HepG2 (cell line): ENCODE measurements around the gene CKS1B. TPM values are rescaled to one million over a fixed set of nuclear protein-coding genes. Genes with fewer than 3 reads are reported as not detected.
A peak's percentile ranks its signal among the peaks of the same experiment; 100 is the strongest.

Source experiments
- ARNTL ChIP-seq: sonication (generic); formaldehyde crosslinking; IDR thresholded peaks from 2 replicates; pipeline ENCODE4 v1.4.0; 2020; ENCODE audit warnings: mild to moderate bottlenecking, missing genetic modification reagents
- CENPX ChIP-seq: sonication (generic); formaldehyde crosslinking; IDR thresholded peaks from 2 replicates; pipeline ENCODE4 v1.9.0; 2021; ENCODE audit warnings: mild to moderate bottlenecking, missing genetic modification reagents, moderate library complexity
- FOXK1 ChIP-seq: sonication (generic); formaldehyde crosslinking; IDR thresholded peaks from 2 replicates; pipeline ENCODE4 v1.4.0; 2020; ENCODE audit warnings: low read depth, missing genetic modification reagents, borderline replicate concordance
- HCFC1 ChIP-seq: fragments of 150-350 bp; IDR thresholded peaks from 2 replicates; pipeline ENCODE4 v1.6.1; 2014; ENCODE audit warnings: low read depth, low read length
- HIVEP1 ChIP-seq: sonication (generic); formaldehyde crosslinking; IDR thresholded peaks from 2 replicates; pipeline ENCODE4 v1.4.0; 2020; ENCODE audit warnings: mild to moderate bottlenecking, missing genetic modification reagents
- HOXA5 ChIP-seq: sonication (generic); formaldehyde crosslinking; IDR thresholded peaks from 2 replicates; pipeline ENCODE4 v1.4.0; 2020; ENCODE audit warnings: missing genetic modification reagents
- IKZF1 ChIP-seq: fragments of 450-650 bp; IDR thresholded peaks from 2 replicates; pipeline ENCODE4 v1.7.1; 2016
- MAFF ChIP-seq: IDR thresholded peaks from 2 replicates; pipeline ENCODE4 v1.6.1; 2011; ENCODE audit warnings: low read depth, low read length, improper control_type of control experiment
- XRCC5 ChIP-seq: fragments of 200-400 bp; formaldehyde crosslinking; optimal IDR thresholded peaks from 2 replicates; pipeline ENCODE3; 2017; ENCODE audit warnings: mild to moderate bottlenecking, low read length
- ZC3H4 ChIP-seq: sonication (generic); formaldehyde crosslinking; IDR thresholded peaks from 2 replicates; pipeline ENCODE4 v1.4.0; 2020; ENCODE audit warnings: missing genetic modification reagents, borderline replicate concordance
- ZNF563 ChIP-seq: sonication (generic); formaldehyde crosslinking; IDR thresholded peaks from 2 replicates; pipeline ENCODE4 v1.8.0; 2022; ENCODE audit warnings: mild to moderate bottlenecking, moderate library complexity, missing genetic modification reagents
- polyA plus RNA-seq, 8 experiments: library from polyadenylated mRNA; depleted of rRNA in 3 of 8; stranded (reverse) in 7 of 8; unstranded in 1 of 8; fragments of >200 nt; fragmentation: Illumina TruSeq in 4 of 8; extraction: Trizol in 4 of 8; gene quantifications; 2 replicates each; pipeline versions ENCODE4 v1.2.1 to v1.2.3, GENCODE V29; 2011 to 2016; ENCODE audit warnings: low read depth in 4 of 8, missing spikeins in 1 of 8, mixed read lengths in 1 of 8; ENCODE audit not compliant: insufficient read depth in 1 of 8
- total RNA-seq, 5 experiments: library from RNA; depleted of rRNA; stranded (reverse); fragments of >200 nt; fragmentation: Illumina TruSeq; extraction: Trizol; gene quantifications; 2 replicates each; pipeline ENCODE4 v1.2.3, GENCODE V29; 2016; ENCODE audit warnings: low read depth in 1 of 5
- TF ChIP-seq, protein P1 (sequence below): IDR thresholded peaks from 2 replicates; pipeline ENCODE4 v1.6.1; 2016; ENCODE audit warnings: low read depth, control low read depth
- TF ChIP-seq, protein P2 (sequence below): sonication (generic); formaldehyde crosslinking; IDR thresholded peaks from 2 replicates; pipeline ENCODE4 v1.5.1; 2020; ENCODE audit warnings: missing genetic modification reagents, mild to moderate bottlenecking, borderline replicate concordance
- TF ChIP-seq, protein P3 (sequence below): IDR thresholded peaks from 2 replicates; pipeline ENCODE4 v1.6.1; 2012; ENCODE audit warnings: inconsistent platforms
- TF ChIP-seq, protein P4 (sequence below): sonication (generic); formaldehyde crosslinking; IDR thresholded peaks from 2 replicates; pipeline ENCODE4 v1.5.0; 2020; ENCODE audit warnings: mild to moderate bottlenecking, missing genetic modification reagents, borderline replicate concordance
- TF ChIP-seq, protein P5 (sequence below): sonication (generic); formaldehyde crosslinking; IDR thresholded peaks from 2 replicates; pipeline ENCODE4 v1.8.1; 2023; ENCODE audit warnings: mild to moderate bottlenecking, missing genetic modification reagents
- TF ChIP-seq, protein P6 (sequence below): sonication (generic); formaldehyde crosslinking; IDR thresholded peaks from 2 replicates; pipeline ENCODE4 v1.4.0; 2020; ENCODE audit warnings: missing genetic modification reagents, borderline replicate concordance

Gene CKS1B
- total and polyA plus RNA-seq, 2 of the 13 experiments (the other 11 are each of a cell fraction or from before 2014, with no cell fraction given) = 217 to 222 TPM

DNA sequence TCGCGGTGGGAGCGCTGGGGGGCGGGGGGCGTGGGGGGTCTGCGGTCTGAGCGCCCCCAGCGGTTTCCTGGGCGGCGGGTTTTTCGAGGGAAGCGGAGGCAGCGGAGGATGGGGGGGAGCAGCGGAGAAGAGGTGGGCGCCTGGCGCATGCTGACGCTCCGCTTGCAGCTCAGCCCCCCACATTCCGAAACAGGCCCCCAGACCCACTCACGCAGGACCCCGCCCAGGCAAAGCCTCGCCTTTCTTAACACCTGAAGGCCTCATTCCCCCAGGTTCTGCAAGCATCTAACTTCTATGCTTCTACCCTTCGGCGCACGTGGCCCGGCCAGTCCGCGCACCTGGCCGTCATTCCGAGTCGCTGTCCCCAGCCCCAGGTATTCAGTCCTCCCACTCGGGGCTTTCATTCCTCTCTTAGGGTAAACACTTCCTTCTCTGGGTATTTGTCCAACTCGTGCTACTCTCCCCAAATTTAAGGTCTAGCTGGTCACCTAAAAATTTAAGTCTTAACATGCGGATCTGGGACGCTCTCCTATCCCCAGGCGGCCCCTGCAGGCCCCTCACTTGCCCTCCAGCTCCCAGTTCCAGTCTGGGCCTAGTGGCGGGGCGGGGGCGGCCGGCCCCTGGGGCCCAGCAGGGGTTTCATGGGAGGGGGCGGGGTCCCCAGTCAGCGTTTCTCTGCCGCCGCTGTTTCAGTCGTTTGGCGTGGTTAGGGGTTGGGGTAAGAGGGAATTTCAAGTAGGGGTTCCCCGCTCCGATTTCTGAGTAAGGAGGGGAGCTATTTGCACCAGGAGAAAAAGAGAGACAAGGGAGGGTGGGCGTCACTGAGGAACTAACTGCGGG is 25.3 kb downstream of the CKS1B start (continued):
- TF ChIP-seq, protein P1, sequence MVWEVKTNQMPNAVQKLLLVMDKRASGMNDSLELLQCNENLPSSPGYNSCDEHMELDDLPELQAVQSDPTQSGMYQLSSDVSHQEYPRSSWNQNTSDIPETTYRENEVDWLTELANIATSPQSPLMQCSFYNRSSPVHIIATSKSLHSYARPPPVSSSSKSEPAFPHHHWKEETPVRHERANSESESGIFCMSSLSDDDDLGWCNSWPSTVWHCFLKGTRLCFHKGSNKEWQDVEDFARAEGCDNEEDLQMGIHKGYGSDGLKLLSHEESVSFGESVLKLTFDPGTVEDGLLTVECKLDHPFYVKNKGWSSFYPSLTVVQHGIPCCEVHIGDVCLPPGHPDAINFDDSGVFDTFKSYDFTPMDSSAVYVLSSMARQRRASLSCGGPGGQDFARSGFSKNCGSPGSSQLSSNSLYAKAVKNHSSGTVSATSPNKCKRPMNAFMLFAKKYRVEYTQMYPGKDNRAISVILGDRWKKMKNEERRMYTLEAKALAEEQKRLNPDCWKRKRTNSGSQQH (CRISPR knock-in tag) = peak; percentile 20; the same call in 1 of the 2 replicates
- TF ChIP-seq, protein P2, sequence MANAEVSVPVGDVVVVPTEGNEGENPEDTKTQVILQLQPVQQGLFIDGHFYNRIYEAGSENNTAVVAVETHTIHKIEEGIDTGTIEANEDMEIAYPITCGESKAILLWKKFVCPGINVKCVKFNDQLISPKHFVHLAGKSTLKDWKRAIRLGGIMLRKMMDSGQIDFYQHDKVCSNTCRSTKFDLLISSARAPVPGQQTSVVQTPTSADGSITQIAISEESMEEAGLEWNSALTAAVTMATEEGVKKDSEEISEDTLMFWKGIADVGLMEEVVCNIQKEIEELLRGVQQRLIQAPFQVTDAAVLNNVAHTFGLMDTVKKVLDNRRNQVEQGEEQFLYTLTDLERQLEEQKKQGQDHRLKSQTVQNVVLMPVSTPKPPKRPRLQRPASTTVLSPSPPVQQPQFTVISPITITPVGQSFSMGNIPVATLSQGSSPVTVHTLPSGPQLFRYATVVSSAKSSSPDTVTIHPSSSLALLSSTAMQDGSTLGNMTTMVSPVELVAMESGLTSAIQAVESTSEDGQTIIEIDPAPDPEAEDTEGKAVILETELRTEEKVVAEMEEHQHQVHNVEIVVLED (CRISPR knock-in tag) = 0 out of 2 replicates have a peak, but pooled peaks have one; percentile 32
- TF ChIP-seq MAFF (peak; percentile 1; the same call in 1 of the 2 replicates), HCFC1 (no peak), ZC3H4 (CRISPR knock-in tag) (peak; percentile 34; the same call in 1 of the 2 replicates), ZNF563 (CRISPR knock-in tag) (0 out of 2 replicates have a peak, but pooled peaks have one; percentile 35), FOXK1 (CRISPR knock-in tag) (peak; percentile 70; the same call in 1 of the 2 replicates), XRCC5 (peak; percentile 50), CENPX (no peak), IKZF1 (no peak), HIVEP1 (no peak), ARNTL (CRISPR knock-in tag) (peak; percentile 30; the same call in 1 of the 2 replicates), HOXA5 (CRISPR knock-in tag) (0 out of 2 replicates have a peak, but pooled peaks have one; percentile 10)
- TF ChIP-seq, protein P3, sequence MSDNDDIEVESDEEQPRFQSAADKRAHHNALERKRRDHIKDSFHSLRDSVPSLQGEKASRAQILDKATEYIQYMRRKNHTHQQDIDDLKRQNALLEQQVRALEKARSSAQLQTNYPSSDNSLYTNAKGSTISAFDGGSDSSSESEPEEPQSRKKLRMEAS = peak; percentile 83
- TF ChIP-seq, protein P4, sequence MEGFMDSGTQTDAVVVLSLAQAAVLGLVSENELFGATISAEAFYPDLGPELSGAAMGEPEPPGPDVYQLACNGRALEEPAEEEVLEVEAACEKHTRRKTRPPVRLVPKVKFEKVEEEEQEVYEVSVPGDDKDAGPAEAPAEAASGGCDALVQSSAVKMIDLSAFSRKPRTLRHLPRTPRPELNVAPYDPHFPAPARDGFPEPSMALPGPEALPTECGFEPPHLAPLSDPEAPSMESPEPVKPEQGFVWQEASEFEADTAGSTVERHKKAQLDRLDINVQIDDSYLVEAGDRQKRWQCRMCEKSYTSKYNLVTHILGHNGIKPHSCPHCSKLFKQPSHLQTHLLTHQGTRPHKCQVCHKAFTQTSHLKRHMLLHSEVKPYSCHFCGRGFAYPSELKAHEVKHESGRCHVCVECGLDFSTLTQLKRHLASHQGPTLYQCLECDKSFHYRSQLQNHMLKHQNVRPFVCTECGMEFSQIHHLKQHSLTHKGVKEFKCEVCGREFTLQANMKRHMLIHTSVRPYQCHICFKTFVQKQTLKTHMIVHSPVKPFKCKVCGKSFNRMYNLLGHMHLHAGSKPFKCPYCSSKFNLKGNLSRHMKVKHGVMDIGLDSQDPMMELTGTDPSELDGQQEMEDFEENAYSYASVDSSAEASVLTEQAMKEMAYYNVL (CRISPR knock-in tag) = peak; percentile 45; the same call in 1 of the 2 replicates
- TF ChIP-seq, protein P5, sequence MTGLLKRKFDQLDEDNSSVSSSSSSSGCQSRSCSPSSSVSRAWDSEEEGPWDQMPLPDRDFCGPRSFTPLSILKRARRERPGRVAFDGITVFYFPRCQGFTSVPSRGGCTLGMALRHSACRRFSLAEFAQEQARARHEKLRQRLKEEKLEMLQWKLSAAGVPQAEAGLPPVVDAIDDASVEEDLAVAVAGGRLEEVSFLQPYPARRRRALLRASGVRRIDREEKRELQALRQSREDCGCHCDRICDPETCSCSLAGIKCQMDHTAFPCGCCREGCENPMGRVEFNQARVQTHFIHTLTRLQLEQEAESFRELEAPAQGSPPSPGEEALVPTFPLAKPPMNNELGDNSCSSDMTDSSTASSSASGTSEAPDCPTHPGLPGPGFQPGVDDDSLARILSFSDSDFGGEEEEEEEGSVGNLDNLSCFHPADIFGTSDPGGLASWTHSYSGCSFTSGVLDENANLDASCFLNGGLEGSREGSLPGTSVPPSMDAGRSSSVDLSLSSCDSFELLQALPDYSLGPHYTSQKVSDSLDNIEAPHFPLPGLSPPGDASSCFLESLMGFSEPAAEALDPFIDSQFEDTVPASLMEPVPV (CRISPR knock-in tag) = 0 out of 2 replicates have a peak, but pooled peaks have one; percentile 2
- TF ChIP-seq, protein P6, sequence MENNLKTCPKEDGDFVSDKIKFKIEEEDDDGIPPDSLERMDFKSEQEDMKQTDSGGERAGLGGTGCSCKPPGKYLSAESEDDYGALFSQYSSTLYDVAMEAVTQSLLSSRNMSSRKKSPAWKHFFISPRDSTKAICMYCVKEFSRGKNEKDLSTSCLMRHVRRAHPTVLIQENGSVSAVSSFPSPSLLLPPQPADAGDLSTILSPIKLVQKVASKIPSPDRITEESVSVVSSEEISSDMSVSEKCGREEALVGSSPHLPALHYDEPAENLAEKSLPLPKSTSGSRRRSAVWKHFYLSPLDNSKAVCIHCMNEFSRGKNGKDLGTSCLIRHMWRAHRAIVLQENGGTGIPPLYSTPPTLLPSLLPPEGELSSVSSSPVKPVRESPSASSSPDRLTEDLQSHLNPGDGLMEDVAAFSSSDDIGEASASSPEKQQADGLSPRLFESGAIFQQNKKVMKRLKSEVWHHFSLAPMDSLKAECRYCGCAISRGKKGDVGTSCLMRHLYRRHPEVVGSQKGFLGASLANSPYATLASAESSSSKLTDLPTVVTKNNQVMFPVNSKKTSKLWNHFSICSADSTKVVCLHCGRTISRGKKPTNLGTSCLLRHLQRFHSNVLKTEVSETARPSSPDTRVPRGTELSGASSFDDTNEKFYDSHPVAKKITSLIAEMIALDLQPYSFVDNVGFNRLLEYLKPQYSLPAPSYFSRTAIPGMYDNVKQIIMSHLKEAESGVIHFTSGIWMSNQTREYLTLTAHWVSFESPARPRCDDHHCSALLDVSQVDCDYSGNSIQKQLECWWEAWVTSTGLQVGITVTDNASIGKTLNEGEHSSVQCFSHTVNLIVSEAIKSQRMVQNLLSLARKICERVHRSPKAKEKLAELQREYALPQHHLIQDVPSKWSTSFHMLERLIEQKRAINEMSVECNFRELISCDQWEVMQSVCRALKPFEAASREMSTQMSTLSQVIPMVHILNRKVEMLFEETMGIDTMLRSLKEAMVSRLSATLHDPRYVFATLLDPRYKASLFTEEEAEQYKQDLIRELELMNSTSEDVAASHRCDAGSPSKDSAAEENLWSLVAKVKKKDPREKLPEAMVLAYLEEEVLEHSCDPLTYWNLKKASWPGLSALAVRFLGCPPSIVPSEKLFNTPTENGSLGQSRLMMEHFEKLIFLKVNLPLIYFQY (CRISPR knock-in tag) = peak; percentile 82
